ENCODE measurements around the gene NOC2L. TPM values are rescaled to one million over a fixed set of nuclear protein-coding genes. Genes with fewer than 3 reads are reported as not detected.

NOC2L gene
- total RNA-seq, 1 experiment from 2014 or later: 130 TPM

- no peak overlapping the region for H2BK5ac ChIP-seq (ENCODE audit: insufficient read length, low read length)
- no peak overlapping the region for H3K4ac ChIP-seq (ENCODE audit: low read depth, low read length)
- H3K9me3 Mint-ChIP-seq: peaks cover 0 to 2% of the 10 kb centered on the region in 2 experiments; a peak in 1 of 5 replicates
- no peak overlapping the region for H3K9ac ChIP-seq (ENCODE audit: extremely low read depth, insufficient read length, low read length)
- no peaks in the 10 kb centered on the region for H3K23me2 ChIP-seq (ENCODE audit: insufficient read length, low read depth, low read length, poor library complexity, severe bottlenecking)
- no peak overlapping the region for H3K18ac ChIP-seq (ENCODE audit: insufficient read length, low read depth, low read length)
- no peak overlapping the region for H3T11ph ChIP-seq (ENCODE audit: low read length)
- H3K4me1 Mint-ChIP-seq: peaks cover 6 to 34% of the 10 kb centered on the region in 2 experiments
- WGBS (ENCODE audit: extremely low coverage, insufficient read length, low lambda C conversion rate): no CpG with 5 or more reads among the region's 25 CpGs
- H2AFZ ChIP-seq (ENCODE audit: low read length): no peak overlapping the region
- H3K27me3 Mint-ChIP-seq (ENCODE audit: low read depth): peaks cover 87% of the 10 kb centered on the region
- H3K4me1 ChIP-seq (ENCODE audit: insufficient read depth, low read length): no peaks in the 10 kb centered on the region
- no peak overlapping the region for H3K4me3 Mint-ChIP-seq
- no peak overlapping the region for H2AK5ac ChIP-seq (ENCODE audit: insufficient read length, low read length)
- no peaks in the 10 kb centered on the region for H3K79me1 ChIP-seq (ENCODE audit: insufficient read depth, low read depth, low read length, poor library complexity, severe bottlenecking)
- no peak overlapping the region for H2BK12ac ChIP-seq (ENCODE audit: insufficient read length, low read depth, low read length)
- no peak overlapping the region for H4K8ac ChIP-seq (replicated peaks; ENCODE audit: insufficient read length, low read depth, low read length)
- no peak overlapping the region for H3K23ac ChIP-seq (ENCODE audit: insufficient read length, low read depth, low read length)
- no peak overlapping the region for H4K91ac ChIP-seq (ENCODE audit: insufficient read length, low read depth, low read length)
- peaks cover 58% of the 10 kb centered on the region for H3K27me3 ChIP-seq (ENCODE audit: insufficient read depth, low read length)
- TF ChIP-seq CTCF (conservative IDR thresholded peaks at IDR 0.05): no peak
- H2BK120ac ChIP-seq (ENCODE audit: low read depth, low read length, poor library complexity, severe bottlenecking): no peak overlapping the region
- DNase-seq: no peak
- H3K14ac ChIP-seq (ENCODE audit: insufficient read depth, low read length): no peak overlapping the region
- H3K79me2 ChIP-seq (ENCODE audit: insufficient read depth, low read length): no peaks in the 10 kb centered on the region
- H3K27ac ChIP-seq (ENCODE audit: insufficient read length, low read depth, low read length): no peak overlapping the region
- H3K56ac ChIP-seq (ENCODE audit: insufficient read length, low read depth, low read length): no peak overlapping the region
- H2BK20ac ChIP-seq (ENCODE audit: low read depth, low read length, poor library complexity, severe bottlenecking): no peak overlapping the region
- H3K4me2 ChIP-seq (ENCODE audit: insufficient read depth, insufficient read length, low read length): no peak overlapping the region
- H4K5ac ChIP-seq (ENCODE audit: insufficient read length, low read depth, low read length): no peak overlapping the region
- peaks cover 5% of the 10 kb centered on the region for H4K20me1 ChIP-seq (ENCODE audit: control insufficient read depth, insufficient read depth, insufficient read length)
- no peaks in the 10 kb centered on the region for H3K9me3 ChIP-seq (ENCODE audit: control insufficient read depth, low read depth, low read length)
- no peak overlapping the region for H3K27ac Mint-ChIP-seq
- H2BK15ac ChIP-seq (ENCODE audit: low read depth, low read length): no peak overlapping the region
- peaks cover 0 to 3% (median 2%) of the 10 kb centered on the region in 3 experiments; a peak in 2 of 7 replicates for H3K36me3 Mint-ChIP-seq (ENCODE audit: insufficient read depth in 1 of 3, low read depth in 3 of 3)
These were observed 26.1 kb downstream of the NOC2L start for GRCh38 chr1:932776-933602.

Data from H9 (cell line).